Measurements from ENCODE around the gene PABPN1L.

DNA sequence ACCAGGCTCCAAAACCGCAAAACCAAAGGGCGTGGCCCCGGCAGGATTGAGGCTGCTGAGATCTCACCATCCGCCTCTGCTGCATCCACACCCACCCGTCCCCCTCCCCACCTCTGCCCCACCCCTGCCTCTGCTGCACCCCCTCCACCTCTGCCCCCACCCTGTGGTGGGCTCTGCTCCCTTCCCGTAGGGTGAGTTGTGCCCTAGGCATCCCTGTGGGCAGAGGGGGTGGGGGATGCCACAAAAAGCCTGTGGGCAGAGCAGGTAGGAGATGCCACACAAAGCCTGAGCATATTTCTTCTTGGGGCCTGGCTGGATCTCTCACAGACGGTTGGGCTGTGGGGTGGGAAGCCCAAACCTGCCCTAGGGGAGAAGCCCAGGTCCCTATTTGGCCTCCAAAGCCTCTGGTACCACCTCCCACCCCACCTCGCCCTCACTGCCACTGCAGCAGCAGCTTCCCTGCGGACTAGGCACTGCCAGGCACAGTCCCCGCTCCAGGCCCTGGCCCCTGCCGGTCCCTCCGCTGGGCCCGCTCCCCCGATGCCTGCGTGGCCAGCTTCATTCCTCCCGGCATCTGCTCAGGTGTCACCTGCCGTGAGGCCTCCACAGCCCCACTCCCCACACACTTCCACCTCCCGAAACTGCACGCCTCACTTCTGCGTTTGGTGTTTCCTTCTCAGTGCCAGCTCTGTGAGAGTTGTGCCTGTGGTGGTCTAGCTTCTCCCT is 11.3 kb upstream of the PABPN1L start:
- TF ChIP-seq POLR2A (IDR thresholded peaks at IDR 0.05), result no peak
- TF ChIP-seq, protein P1, sequence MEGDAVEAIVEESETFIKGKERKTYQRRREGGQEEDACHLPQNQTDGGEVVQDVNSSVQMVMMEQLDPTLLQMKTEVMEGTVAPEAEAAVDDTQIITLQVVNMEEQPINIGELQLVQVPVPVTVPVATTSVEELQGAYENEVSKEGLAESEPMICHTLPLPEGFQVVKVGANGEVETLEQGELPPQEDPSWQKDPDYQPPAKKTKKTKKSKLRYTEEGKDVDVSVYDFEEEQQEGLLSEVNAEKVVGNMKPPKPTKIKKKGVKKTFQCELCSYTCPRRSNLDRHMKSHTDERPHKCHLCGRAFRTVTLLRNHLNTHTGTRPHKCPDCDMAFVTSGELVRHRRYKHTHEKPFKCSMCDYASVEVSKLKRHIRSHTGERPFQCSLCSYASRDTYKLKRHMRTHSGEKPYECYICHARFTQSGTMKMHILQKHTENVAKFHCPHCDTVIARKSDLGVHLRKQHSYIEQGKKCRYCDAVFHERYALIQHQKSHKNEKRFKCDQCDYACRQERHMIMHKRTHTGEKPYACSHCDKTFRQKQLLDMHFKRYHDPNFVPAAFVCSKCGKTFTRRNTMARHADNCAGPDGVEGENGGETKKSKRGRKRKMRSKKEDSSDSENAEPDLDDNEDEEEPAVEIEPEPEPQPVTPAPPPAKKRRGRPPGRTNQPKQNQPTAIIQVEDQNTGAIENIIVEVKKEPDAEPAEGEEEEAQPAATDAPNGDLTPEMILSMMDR (IDR thresholded peaks at IDR 0.05), result no peak

Data from right lobe of liver (tissue), 4 donors.